OCI-M2 (cell line): ENCODE measurements around the gene WBP11.
A peak's percentile ranks its signal among the peaks of the same experiment; 100 is the strongest.

Experiments
- DNase-seq: peaks from one replicate; lab custom pipeline; 2025; ENCODE audit not compliant: unreplicated experiment; lab: John Stamatoyannopoulos, UW

Gene WBP11

DNA sequence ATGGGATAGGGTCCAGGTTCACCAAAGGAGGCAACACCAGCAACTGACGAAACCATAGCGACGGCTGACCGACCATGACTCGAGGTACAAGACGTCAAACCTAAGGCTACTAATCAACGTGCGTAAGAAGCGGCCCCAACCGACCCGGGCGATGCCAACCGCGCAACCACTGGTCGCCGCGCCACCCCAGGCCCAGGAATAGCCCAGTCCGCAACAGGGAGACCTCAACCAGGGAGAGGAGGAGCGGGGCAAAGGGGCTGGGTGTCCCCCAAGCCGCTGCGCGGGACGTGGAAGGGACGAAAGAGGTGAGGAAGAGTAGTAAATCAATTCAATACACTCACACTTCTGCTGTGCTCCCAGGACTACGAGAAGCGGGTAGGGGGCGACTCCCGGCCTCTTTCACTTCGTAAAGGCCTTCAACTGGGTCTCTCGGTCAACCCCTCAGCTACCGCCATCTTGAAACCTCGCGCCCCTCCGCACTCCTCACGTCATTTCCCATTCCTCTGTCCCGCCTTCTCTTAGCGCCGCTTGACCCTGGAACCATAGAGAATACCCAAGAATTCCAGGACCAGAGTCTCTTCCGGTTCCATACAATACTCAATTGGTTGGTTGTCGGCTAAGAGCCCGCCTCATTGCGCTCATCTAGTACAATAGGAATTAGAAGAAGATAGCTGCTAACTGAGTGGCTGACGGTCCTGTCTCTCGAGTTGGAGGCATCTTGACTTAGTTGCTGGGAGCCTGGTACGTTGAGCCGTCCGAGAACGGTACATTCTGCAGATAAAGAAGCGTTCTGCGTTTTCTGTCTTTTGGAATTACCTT is at the start of gene WBP11, which contains the start of gene C12orf60:
WBP11 (minus strand) TSS at position 468 of the 819 bp plus-strand sequence. CDS start 2,095 bp downstream, outside the sequence.
C12orf60 (plus strand) TSS at position 660 of the 819 bp plus-strand sequence. CDS start 19,266 bp downstream, outside the sequence.
- peak; percentile 35 for DNase-seq

DNA sequence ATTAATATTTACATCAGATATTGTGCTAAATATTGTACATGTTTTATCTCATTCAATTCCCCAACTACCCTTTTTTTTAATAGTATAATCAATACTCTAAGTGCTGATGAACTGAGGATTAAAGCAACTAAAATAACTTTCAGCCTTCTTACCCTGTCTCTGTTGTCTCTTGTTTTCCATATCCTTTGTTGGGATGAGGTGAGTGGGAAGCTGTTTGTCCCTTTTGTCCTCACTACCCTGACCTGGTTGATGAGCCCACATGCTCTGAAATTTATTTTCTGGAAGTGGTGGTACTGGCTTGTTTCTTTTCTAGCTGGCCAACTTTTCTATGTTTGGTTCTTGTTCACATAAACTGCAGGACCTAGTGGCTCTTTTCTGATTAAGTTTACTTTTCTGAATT is 49.6 kb upstream of the WBP11 start:
- DNase-seq: no peak

DNA sequence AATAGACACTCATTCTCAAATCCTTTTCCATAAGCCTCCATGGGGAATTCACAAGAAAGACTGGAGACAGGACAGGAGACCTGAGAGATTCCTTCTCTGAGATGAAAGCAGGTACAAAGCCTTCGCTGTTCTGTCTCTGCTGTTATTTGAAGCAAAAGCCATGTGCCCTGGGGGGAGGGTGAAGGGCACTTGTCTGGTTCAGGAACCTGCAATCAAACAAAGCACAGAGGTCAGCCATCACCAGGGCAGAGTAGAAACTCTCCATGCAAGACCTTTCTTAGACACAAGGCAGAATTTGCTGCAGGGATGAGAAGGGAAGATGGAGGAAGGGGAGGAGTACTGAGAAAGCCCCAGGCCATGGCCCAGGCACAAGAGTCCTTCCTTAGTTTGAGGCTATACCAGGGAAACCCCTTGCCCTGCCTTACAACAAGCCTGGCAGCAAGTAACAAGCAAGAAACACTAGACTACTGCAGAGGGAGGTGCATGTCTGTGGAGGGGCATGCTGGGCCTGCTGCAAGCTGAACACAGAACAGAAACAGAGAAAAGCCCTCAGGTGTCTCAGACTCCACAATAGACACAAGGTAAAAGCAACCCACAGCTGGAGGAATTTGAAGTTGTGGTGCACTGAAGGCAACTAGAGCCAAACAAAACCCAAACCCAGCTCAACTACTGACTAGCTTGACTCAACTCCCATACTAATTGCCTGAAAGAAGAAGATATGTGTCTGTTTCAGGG is 47.8 kb upstream of the WBP11 start:
- DNase-seq: no peak

DNA sequence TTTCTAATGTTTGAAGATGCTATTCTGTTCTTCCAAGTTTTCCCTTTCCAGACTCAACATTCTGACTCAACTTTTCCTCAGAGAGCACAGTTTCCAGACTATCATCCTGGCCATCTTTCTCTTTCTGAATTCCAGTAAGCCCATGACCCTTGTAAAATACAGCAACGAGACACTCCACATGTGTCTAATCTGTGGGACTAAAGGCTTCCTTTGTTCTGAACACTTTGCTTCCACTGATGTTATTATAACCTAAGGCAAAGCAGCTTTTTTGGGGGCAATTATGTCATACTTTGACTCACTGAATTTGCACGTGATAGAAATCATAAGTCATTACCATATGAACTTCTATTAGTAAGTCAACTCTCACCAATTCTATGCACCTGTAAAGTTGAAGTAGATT is 46.4 kb upstream of the WBP11 start:
- no peak for DNase-seq

DNA sequence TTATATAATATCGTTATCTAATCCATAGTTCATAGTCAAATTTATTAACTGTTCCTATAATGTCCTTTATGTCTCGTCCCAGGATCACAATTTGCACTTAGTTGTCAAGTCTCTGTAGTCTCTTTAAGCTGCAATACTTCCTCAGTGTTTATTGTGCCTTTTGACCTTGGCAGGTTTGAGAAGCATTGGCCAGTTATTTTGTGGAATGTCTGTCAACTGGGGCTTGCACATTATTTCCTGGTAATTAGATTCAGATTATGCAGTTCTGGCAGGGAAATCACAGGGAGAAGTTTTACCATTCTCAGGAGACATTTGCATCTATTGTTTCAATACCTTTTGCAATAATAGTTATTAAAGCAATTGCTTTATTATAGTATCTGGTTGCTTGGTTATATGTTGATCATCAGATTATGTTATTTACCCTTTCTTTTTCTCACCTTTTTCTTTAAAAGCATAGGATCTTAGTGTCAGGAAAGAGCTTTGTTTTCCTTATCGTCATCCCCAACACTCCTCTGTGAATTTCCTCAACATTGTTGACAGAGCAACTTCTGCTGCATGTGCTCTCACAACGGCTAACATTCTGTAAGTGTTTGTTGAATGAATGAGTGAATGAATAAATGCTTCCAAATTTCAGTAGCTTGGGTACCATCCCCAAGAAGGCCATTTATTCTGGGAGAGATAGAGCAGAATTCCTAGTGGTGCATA is 43.8 kb upstream of the WBP11 start:
- no peak for DNase-seq

DNA sequence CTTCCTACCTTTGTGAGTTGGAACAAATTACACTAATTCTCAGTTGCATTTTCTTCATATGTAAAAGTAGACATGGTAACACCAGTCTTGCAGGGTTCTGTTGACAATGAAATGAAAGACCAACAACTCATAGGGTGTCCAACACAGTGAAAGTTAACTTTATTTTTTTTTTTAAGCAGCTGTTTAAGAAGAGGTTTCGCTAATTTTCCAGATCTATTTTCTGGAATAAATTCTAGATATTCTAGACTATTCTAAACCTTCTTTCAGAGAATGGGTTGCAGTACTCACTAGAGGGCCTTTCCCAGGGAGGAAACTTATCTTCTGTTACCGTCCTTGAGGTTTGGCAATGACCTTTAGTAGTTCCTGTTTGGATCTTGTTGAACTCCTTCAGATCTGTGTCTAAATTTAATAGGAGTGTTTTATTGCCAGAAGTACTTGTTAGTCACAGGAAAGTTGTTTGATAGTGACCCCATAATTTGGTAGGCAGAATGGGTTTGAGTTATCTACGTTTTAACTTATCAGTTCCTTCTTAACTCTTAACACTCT is 42.8 kb upstream of the WBP11 start:
- DNase-seq: no peak

DNA sequence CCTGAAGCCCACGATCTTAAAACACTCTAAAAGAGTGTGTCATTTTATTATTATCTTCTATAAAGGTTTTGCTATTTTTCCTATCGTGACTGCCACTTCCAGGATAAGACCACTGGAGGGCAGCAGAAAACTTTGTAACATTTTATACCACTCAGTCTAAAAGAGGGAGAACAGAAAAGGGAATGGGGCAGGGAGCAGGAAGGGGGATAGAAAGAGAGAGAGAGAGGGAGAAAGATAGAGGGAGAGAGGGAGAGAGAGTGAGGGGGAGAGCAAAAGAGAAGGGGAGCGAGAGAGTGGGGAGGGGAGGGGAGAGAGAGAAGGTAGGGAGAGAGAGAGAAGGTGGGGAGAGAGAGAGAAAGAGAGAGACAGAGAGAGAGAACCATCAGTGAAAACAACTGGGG is 42.1 kb upstream of the WBP11 start:
- DNase-seq: no peak

DNA sequence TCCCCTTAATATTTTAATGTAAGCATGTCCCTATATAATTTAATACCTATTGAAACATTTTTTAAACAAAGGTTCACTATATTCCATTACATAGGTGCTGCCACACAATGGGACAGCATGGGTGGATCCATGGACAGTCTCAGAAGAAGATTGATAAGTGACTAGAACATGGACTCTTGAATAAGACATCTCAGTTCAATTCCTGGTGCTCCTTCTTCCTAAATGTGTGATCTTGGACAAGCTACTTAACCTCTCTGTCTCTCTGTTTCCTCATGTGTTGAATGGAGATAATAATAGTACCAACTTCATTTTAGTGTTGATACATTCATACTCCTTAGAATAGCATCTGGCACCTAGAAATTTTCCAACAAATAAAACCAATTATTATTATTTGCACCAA is 41.1 kb upstream of the WBP11 start:
- no peak for DNase-seq

DNA sequence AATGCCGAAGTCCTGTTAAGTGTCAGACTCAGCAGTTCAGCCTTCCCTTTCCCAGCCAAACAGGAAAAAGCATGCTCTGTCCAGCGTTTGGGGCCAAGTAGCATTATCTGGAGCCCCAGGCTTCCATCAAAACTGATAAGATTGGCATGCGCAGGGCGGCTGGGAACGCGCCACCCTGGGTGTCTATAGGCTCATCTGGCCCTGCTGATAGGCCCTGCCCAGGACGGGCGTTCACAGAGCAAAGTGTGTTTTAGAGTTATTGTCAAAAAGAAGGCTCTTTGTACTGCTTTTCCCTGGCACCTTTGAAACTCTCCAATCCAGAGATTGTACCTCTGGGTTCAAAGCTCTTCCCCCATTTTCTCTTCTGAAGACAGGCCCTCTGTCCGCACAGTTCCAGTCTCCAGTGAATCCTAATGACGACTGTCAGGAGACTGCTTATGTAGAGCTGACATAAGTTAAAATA is 40.2 kb upstream of the WBP11 start, which contains the start of gene ART4:
ART4 (minus strand) TSS at position 102 of the 463 bp plus-strand sequence. CDS start 413 bp downstream, outside the sequence.
- DNase-seq: no peak

DNA sequence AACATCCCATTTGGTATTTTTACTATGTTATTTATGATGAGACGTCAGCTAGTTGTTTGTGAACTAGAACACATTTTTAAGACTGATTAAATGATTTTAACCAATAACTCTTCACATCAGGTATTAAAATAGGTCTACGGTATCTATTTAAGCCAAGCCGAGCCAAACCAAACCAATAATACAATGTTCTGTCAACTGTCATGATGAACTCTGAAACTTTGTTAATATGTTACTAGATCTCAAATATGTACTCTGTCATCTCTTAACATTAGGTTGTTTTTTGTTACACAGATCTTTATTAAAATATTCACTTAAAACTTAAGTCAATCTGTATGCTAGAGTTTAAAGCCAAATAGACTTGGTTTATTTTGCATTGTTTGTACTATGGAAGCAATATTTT is 39.0 kb upstream of the WBP11 start:
- DNase-seq: no peak

DNA sequence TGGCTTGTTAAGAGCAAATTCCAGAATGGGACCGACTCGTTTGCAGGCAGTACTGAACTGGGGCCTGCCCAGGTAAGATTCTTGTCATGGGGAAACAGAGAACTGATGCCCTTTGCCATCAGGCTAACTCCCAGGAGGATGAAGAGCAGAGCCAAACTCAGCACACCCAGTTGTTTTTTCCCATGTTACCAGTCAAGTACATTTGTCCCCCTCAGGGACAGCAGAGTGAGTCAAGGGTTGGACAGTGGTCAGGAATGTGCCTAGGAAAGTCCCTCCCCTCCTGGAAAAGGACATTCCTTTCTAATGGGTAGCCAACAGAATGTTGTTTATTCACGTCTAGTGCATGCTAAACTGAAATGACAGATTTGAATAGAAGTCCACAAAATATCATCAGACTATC is 38.5 kb upstream of the WBP11 start:
- no peak for DNase-seq

DNA sequence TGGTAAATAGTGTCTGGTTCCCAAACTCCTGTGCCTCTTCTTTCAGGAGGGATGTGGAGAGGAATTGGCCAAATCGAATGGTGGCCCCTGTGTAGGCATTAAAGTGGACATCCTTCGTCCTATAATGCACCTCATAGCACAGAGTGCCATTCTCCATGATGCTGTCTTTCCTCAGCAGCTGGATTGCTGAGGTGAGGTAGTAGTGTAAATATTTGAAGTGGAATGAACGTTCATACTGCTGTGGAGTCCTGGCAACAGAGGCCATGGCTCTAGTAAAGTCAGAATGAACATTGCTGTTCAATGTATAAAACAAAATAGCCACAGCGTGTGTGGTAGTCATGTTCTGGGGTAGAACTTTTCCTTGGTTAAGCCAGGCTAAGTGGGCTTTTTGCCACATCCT is 37.3 kb upstream of the WBP11 start:
- no peak for DNase-seq

DNA sequence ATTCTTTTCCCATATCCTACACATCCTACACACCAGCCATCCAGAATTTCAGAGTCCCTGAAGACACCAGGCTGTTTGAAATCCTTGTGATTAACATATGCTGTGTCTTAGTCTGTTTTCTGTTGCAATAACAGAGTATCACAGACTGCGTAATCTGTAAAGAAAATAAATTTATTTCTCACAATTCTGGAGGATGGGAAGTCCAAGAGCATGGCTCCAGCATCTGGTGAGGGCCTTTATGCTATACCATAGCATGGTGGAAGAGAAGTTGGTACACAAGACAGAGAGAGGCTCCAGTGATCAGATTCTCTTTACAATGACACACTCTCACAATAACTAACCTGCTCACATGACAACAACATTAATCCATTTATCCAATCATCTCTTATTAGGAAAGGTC is 36.0 kb upstream of the WBP11 start:
- DNase-seq: no peak

DNA sequence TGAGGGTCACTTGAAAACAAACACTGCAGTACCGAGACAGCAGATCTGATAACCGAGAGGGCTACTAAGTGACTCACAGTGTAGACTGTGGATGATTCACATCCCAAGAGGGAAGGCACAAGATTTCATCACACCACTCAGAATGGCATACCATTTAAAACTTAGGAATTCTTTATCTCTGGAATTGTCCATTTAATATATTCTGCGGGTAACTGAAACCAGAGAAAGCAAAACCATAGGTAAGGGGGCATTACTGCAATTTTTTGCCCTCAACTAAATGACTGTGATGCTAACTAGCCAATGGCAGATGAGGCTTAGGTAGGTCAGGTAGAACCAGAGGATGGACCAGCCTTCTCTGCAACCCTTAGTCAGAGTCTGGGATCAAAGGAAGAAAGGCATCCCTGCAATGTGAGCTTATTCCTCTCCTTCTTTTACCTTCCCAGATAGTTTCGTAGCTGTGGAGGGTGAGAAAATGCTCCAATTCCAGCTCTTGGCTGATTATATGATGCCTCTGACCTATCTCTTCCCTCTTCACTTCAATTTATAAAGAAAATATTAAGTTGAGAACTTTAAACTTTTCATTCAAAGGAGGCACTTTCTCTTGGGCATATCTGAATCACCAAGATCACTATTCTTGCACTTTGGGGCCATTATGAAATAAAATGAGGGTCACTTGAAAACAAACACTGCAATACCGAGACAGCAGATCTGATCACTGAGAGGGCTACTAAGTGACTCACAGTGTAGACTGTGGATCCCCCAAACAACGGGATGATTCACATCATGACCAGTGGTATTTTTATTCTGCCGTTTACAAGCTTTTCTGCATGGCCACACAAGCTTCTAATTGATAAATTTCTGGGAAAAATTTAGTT is 33.3 kb upstream of the WBP11 start:
- no peak for DNase-seq

DNA sequence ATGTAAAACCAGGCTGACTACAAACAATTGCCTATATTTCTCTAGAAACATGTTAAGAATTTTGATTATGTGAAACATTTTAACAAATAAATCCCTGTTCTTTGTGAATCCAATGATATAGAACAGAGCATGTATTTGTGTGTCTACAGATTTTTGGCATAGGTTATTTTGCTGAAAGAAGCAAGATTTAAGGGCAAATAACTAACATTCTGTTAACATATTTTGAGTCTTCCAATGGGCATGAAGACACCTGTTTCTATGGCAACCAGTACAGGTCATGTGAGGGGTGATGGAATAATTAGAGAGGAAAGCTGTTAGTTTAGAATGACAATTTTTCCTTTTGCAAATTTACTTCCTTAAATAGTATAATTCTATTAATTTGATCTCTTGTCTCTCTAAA is 31.2 kb upstream of the WBP11 start:
- no peak for DNase-seq

DNA sequence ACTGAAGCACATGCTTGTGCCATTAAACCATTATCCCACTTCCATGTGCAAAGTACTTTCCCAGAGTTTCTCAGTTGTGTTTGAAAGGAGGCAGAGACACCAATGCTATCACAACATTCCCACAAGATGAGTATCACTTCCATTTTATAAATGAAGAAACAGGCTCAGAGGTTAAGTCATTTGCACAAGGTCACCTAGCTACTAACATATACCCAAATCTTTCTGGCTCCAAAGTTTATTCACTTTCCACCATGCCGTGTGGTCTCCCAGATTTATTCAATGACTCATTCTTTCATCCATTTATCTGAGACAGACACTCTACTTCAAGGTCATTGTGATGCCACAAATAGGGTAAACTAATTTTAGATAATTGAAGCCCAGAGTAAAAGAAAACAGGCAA is 30.7 kb upstream of the WBP11 start:
- no peak for DNase-seq

DNA sequence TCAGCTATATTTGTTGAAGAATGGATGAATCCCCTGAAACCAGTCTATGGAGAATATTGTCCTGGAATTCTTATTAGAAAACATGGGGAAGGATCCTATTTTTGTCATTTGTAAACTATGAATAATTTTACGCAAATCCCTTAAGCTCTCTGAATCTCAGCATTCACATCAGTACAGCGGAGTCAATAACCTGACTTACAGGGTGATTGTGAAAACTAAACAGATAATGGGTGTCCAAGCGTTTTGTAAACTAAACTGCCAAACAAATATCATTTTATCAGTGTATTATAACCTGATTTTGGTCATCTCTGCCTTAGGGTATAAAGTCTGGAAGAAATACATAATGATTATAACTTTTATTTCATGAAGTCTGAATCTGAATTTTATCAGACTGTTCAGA is 30.1 kb upstream of the WBP11 start:
- no peak for DNase-seq

DNA sequence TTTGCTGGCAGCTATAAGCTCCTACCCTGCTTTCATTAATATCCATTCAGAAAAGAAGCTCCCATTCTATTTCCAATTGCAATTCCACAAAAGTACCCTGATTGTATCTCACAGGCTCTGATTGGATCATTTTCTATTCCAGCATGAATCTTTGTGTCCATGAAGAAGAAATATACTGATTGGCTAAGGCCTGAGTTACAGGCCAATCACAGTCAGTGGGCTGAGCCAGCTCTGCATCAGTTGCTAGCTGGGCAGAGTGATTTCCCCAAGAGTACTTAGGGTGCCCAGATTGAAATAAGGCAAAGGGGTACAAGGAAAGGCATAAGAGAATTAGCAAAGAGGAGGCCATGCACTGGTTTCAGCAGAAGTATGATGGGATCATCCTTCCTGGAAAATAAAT is 25.6 kb upstream of the WBP11 start:
- no peak for DNase-seq

DNA sequence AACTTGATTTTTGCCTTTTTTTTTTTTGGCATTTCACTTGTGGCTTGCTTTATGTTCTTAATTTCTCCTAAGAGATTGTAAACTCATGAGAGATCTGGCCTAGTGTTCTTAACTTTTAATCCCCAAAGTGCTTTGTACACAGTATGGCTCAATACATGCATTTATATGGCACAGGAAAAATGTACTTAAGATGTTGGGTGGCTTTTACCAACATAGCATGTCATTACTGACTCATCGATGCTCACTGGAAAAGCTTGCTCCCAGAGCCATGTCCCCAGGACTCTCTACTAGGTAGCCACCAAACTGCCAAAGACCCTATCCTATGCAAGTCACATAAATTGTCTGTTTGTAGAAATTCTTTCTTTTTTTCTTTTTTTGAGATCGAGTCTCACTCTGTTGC is 23.8 kb upstream of the WBP11 start:
- no peak for DNase-seq

DNA sequence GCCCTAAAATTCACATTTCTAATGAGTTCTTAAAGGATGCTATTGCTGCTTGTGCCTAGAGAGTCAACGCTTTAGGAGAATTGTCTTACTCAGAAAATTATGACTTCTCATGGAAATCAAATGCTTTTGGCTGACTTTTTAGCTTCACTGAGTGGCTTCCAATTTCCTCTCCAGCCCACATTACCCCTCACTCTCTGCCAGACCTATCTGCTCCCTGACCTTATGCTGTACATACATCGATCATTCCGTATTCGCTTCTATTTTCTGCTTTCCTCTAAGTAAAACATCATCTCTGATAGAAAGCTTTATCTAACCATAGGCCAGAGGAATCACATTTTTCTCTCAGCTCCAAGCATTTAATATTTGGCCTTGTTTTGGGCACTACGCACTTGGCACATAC is 23.2 kb upstream of the WBP11 start:
- no peak for DNase-seq
